ENCODE results near the gene PLCL2.

The PLCL2 gene

GRCh38 chr3:17045705-17046104, 160.9 kb downstream of the PLCL2 start:
- H3K36me3 ChIP-seq (ENCODE audit: control insufficient read depth, insufficient read depth, low read length): no peaks in the 10 kb centered on the region; the same call in 1 of the 2 replicates
- H3K27me3 ChIP-seq (replicated peaks; ENCODE audit: control insufficient read depth, insufficient read depth, low read length): no peaks in the 10 kb centered on the region
- TF ChIP-seq, protein P1, sequence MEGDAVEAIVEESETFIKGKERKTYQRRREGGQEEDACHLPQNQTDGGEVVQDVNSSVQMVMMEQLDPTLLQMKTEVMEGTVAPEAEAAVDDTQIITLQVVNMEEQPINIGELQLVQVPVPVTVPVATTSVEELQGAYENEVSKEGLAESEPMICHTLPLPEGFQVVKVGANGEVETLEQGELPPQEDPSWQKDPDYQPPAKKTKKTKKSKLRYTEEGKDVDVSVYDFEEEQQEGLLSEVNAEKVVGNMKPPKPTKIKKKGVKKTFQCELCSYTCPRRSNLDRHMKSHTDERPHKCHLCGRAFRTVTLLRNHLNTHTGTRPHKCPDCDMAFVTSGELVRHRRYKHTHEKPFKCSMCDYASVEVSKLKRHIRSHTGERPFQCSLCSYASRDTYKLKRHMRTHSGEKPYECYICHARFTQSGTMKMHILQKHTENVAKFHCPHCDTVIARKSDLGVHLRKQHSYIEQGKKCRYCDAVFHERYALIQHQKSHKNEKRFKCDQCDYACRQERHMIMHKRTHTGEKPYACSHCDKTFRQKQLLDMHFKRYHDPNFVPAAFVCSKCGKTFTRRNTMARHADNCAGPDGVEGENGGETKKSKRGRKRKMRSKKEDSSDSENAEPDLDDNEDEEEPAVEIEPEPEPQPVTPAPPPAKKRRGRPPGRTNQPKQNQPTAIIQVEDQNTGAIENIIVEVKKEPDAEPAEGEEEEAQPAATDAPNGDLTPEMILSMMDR (IDR thresholded peaks at IDR 0.05; ENCODE audit: insufficient read depth, low read length, poor library complexity, severe bottlenecking): no peak
- no peak for DNase-seq (ENCODE audit: extremely low read depth, insufficient read length)
- no peak overlapping the region for H3K4me3 ChIP-seq (replicated peaks; ENCODE audit: low read depth, low read length)

GRCh38 chr3:17046623-17047022, 161.9 kb downstream of the PLCL2 start:
- TF ChIP-seq, protein P1 (IDR thresholded peaks at IDR 0.05; ENCODE audit: insufficient read depth, low read length, poor library complexity, severe bottlenecking): no peak
- DNase-seq (ENCODE audit: extremely low read depth, insufficient read length): no peak
- no peaks in the 10 kb centered on the region; the same call in 1 of the 2 replicates for H3K36me3 ChIP-seq (ENCODE audit: control insufficient read depth, insufficient read depth, low read length)
- H3K4me3 ChIP-seq (replicated peaks; ENCODE audit: low read depth, low read length): no peak overlapping the region
- no peaks in the 10 kb centered on the region for H3K27me3 ChIP-seq (replicated peaks; ENCODE audit: control insufficient read depth, insufficient read depth, low read length)

GRCh38 chr3:17047162-17047561, 162.4 kb downstream of the PLCL2 start:
- TF ChIP-seq, protein P1 (IDR thresholded peaks at IDR 0.05; ENCODE audit: insufficient read depth, low read length, poor library complexity, severe bottlenecking): no peak
- Histone ChIP-seq H3K36me3 (ENCODE audit: control insufficient read depth, insufficient read depth, low read length) (no peaks in the 10 kb centered on the region; the same call in 1 of the 2 replicates), H3K4me3 (replicated peaks; ENCODE audit: low read depth, low read length) (no peak overlapping the region), H3K27me3 (replicated peaks; ENCODE audit: control insufficient read depth, insufficient read depth, low read length) (no peaks in the 10 kb centered on the region)
- no peak for DNase-seq (ENCODE audit: extremely low read depth, insufficient read length)

- no peak for DNase-seq (ENCODE audit: extremely low read depth, insufficient read length)
- Histone ChIP-seq H3K36me3 (ENCODE audit: control insufficient read depth, insufficient read depth, low read length) (no peaks in the 10 kb centered on the region; the same call in 1 of the 2 replicates), H3K27me3 (replicated peaks; ENCODE audit: control insufficient read depth, insufficient read depth, low read length) (no peaks in the 10 kb centered on the region), H3K4me3 (replicated peaks; ENCODE audit: low read depth, low read length) (no peak overlapping the region)
- TF ChIP-seq, protein P1 (IDR thresholded peaks at IDR 0.05; ENCODE audit: insufficient read depth, low read length, poor library complexity, severe bottlenecking): no peak
These were observed 163.1 kb downstream of the PLCL2 start for GRCh38 chr3:17047894-17048293.

- TF ChIP-seq, protein P1 (IDR thresholded peaks at IDR 0.05; ENCODE audit: insufficient read depth, low read length, poor library complexity, severe bottlenecking): no peak
- no peak overlapping the region for H3K4me3 ChIP-seq (replicated peaks; ENCODE audit: low read depth, low read length)
- no peak for DNase-seq (ENCODE audit: extremely low read depth, insufficient read length)
- H3K36me3 ChIP-seq (ENCODE audit: control insufficient read depth, insufficient read depth, low read length): no peaks in the 10 kb centered on the region; the same call in none of the 2 replicates
- H3K27me3 ChIP-seq (replicated peaks; ENCODE audit: control insufficient read depth, insufficient read depth, low read length): no peaks in the 10 kb centered on the region
These were observed 165.3 kb downstream of the PLCL2 start for GRCh38 chr3:17050071-17050470.

DNA sequence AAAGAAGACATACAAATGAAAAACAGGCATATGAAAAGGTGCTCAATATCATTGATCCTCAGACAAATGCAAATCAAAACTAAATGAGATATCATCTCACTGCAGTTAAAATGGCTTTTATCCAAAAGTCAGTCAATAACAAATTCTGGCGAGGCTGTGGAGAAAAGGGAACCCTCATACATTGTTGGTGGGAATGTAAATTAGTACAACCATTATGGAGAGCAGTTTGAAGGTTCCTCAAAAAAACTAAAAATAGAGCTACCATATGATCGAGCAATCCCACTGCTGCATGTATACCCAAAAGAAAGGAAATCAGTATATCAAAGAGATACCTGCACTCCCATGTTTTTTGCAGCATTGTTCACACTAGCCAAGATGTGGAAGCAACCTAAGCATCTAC, 165.8 kb downstream of the PLCL2 start:
- no peaks in the 10 kb centered on the region; the same call in none of the 2 replicates for H3K36me3 ChIP-seq (ENCODE audit: control insufficient read depth, insufficient read depth, low read length)

More for the DNA sequence above, 165.8 kb downstream of the PLCL2 start:
- no peak overlapping the region for H3K4me3 ChIP-seq (replicated peaks; ENCODE audit: low read depth, low read length)
- TF ChIP-seq, protein P1 (IDR thresholded peaks at IDR 0.05; ENCODE audit: insufficient read depth, low read length, poor library complexity, severe bottlenecking): no peak
- no peaks in the 10 kb centered on the region for H3K27me3 ChIP-seq (replicated peaks; ENCODE audit: control insufficient read depth, insufficient read depth, low read length)
- no peak for DNase-seq (ENCODE audit: extremely low read depth, insufficient read length)

All from GM06990 (cell line).